Measurements from ENCODE around the gene CABLES1.
"Not testable (repeated sequence)": the region's sequence is repeated elsewhere in the genome, so short reads cannot be mapped to it uniquely, and the experiment has no call there.

CABLES1 gene

DNA sequence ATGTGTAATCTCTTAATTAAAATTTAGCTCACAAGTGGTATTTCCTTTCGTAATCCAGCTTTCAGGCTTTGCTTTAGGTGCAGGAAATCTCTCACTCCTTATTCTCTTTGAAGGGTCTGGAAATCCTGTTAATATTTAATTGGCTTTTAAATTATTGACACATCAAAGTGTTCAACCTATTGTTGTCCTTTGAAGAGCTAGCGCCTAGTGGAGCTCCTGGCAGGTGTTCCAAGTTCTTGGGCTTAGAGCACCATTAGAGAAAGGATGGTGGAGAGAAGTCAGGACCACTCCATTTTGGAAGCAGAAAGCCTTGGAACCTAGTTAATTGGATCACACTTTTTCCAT, 92.4 kb downstream of the CABLES1 start:
- DNase-seq = no peak

DNA sequence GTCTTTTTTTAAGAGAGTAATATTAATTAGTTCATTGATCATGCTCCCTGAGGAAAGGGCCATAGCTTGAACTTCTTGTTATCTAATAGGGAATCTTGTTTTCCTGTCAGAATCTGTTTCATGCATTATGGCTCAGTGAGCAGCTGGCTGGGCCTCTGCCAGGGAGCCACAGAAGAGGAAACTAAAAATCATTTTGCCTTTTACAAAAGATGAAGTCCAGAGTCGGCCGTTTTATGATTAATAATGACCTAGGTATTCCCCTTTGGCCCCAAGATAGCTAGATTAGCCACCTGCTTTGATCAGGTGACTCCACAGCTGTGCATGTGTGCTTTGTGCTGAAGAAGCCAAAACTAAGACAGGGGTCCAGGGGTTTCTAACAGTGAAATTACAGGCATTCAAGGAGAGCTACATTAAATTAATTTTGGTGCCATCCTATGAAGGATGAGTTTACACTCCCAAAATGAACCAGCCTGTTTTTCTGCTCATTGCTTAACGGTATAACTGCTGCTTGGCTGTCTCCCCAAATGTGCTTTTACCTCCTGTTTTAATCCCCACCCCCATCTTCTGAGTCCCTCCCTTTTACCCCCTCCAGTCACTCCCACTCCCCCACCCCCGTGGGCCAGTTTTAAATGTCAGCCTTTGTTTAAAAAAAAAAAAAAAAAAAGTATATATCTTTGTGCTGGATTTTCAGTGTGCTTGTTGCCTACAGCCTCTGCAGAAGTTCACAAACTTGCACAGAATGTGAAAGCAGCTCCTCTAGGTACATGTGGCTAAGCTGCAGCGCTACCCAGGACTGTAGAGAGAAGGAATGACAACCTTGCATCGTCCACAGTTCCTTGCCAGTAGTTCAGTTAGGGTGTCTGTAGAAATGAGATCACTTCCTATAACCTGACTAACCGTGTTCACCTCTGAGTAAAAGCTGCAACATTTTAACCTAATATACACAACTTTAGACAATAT, 93.1 kb downstream of the CABLES1 start:
- peak; percentile 66 to 80 (median 74) for DNase-seq

- DNase-seq = peak in 2 of 3 donors; percentile 62 to 65
Observed at GRCh38 chr18:23229472-23229871, 94.2 kb downstream of the CABLES1 start.

GRCh38 chr18:23230686-23231085, 95.4 kb downstream of the CABLES1 start:
- DNase-seq = no peak

GRCh38 chr18:23231340-23232021, 96.2 kb downstream of the CABLES1 start:
- DNase-seq = peak; percentile 92 to 98 (median 97)

- DNase-seq = no peak
Observed at GRCh38 chr18:23232331-23232730, 97.0 kb downstream of the CABLES1 start.

GRCh38 chr18:23234619-23235018, 99.3 kb downstream of the CABLES1 start:
- DNase-seq = no peak

DNA sequence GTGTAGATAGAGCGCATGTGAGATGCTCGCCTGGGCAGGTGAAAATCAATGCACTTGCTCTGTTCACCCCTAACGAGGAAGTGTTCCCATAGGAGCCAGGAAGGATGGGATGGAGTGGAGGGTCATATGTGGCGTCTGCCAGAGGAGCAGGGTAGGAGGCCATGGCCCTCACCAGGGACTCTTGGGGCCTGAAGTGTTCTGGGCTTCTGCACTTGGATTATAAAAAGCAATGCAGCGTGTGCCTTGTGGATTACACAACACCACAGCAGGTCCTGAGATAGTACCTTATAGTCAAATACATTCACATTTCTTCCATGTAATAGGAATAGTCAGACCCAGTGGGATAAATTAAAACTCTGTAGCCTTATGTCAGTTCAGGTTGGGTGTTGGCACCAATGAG, 100.1 kb downstream of the CABLES1 start:
- no peak for DNase-seq

DNA sequence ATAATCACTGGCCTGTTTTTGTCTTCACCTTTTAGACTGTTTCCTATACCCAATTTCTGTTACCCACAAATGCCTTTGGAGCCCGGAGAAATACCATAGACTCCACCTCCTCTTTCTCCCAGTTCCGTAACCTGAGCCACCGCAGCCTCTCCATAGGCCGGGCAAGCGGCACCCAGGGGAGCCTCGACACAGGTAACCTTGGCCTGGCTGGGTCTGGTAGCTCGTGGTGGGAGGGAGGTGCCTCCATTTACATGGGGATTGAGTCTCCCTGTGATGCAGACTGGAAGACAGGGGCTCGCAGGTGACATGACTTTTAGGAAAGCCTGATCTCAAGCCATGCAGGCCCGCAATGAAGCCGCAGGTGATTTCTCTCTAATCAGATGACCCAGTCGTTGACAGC, 100.6 kb downstream of the CABLES1 start:
- no peak for DNase-seq

- DNase-seq = no peak
Observed at GRCh38 chr18:23236876-23237468, 101.7 kb downstream of the CABLES1 start.

DNA sequence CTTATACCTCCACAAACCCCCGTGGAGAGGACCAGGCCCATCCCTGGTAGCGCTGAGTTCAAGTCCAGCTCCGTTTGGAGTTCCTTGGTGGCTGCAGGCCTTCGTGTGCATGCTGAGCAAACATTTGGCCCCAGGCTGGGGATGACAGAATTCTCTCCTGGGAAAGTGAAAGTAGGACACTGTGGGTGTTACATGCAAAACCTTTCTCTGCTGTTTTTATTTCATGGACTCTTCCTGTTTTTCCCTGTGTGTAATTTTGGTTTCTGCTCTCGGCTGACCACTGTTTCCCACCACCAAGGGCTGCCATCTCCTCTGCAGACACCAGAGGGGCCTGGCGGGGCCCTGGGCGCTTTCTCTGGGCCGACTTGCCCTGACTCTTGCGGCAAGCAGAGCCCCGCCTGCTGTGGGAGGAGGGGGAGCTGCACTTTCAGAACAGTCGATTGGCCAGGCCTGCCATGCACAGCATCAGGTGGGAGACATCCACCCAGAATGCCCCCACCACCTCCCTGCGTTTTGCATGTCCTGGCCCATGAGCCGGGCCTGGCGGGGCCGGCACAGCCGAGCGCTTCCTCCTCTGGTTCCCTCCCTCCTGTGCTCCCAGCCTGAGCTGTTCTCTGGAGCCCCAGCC, 102.4 kb downstream of the CABLES1 start:
- DNase-seq = peak; percentile 82 to 91 (median 84)

- DNase-seq = no peak
Observed at GRCh38 chr18:23238152-23238531, 102.9 kb downstream of the CABLES1 start.

DNA sequence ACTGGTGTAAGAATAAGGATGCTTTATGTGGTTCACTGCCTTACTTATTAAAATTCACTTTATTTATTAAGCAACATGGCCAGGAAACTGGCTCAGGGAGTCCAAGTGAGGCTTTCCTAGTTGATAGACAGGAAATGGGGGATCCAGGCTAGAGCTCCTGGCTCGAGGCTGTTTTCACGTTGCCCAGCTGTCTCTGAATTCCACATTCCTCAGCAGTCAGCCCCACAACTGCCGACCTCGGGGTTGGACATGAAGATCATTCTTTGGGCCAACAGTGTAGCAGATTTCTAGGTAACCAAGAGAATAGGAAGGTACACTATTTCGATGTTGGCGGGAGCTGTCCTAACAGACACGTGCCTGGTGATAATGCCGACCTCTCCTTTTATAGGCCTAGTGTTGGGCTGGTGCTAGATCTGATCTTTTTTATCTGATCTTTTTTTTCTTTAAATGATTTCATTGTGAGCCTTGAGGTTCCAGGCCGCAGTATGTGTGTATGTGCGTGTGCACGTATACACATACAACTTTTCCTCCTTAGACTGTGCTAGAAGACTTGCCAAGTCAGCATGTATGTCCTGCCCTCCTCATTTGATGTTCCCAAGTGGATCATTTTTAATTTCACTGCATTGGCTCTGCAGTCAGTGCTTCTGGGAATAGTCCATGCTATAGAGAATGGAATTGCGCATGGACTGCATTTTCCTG, 103.5 kb downstream of the CABLES1 start:
- no peak for DNase-seq

DNA sequence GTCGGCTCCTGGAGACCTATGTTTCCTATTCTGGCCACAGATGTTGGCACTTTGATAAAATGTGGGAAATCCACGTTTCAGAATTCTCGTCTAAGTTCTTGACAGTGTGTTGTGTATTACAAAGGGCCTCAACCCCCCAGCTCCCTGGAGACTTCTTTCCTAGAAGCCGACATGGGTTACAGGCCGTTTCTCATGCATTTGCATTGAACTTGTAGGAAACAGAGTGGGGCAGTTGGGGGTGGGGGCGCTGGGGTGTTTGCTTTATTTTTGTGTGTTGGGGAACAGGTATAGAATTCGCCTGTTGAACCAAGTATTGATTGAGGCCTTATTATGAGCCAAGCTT, 104.0 kb downstream of the CABLES1 start:
- DNase-seq = no peak

GRCh38 chr18:23239885-23240608, 104.8 kb downstream of the CABLES1 start:
- DNase-seq = no peak

- no peak for DNase-seq
Observed at GRCh38 chr18:23240609-23240930, 105.3 kb downstream of the CABLES1 start.

- DNase-seq = not testable (repeated sequence)
Observed at GRCh38 chr18:23241833-23242496, 106.7 kb downstream of the CABLES1 start.

GRCh38 chr18:23243178-23243577, 107.9 kb downstream of the CABLES1 start:
- DNase-seq = peak; percentile 71 to 76 (median 74)

- DNase-seq = no peak
Observed at GRCh38 chr18:23243816-23244215, 108.5 kb downstream of the CABLES1 start.

DNA sequence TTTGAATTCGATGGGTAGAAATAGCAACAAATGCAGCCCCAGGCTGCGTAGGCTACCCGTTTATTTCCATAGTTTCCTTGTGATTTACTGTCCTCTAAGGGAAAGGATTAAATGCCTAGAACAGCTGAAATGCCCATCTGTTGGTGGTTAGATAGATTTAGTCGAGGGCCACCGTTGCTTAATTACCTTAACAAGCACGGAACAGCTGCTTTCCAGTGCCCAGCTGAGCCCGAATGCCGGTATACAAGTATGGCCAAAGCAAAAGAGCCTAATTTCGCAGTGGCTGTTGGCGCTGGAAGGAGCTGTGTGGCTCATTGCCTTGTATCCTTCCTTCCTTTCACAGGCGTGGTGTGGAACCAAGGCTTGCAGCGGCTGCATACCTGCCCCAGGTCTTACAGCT, 109.1 kb downstream of the CABLES1 start:
- no peak for DNase-seq

DNA sequence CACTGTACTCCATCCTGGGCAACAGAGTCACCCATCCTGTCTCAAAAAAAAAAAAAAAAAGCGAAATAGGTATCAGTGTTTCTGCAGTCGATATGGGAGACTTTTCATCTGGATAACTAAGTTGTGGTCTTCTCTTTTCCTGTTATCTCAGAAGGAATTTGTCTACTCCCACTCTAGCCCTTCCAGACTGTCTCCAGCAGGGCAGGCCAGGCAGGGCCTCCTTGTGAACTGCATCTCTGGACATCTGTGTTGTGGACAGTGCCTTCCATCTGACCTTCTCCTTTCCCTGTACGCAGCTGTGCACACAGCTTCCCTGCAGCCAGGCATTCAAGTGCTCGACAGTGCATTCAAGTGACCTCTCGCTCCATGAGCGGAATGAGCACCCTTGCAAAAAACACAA, 110.2 kb downstream of the CABLES1 start:
- DNase-seq = no peak

GRCh38 chr18:23247331-23247730, 112.0 kb downstream of the CABLES1 start:
- DNase-seq = no peak
